ENCODE measurements around the gene ZNF45. TPM values are rescaled to one million over a fixed set of nuclear protein-coding genes. Genes with fewer than 3 reads are reported as not detected.

ZNF45 gene
- total RNA-seq, 1 experiment from 2014 or later, result 19.8 TPM

- Histone ChIP-seq H2BK5ac (ENCODE audit: insufficient read length, low read length) (no peak overlapping the region), H2BK120ac (ENCODE audit: low read depth, low read length, poor library complexity, severe bottlenecking) (no peak overlapping the region), H2BK15ac (ENCODE audit: low read depth, low read length) (no peak overlapping the region), H3K23ac (ENCODE audit: insufficient read length, low read depth, low read length) (no peak overlapping the region), H3K4me2 (ENCODE audit: insufficient read depth, insufficient read length, low read length) (no peak overlapping the region), H4K20me1 (ENCODE audit: control insufficient read depth, insufficient read depth, insufficient read length) (no peaks in the 10 kb centered on the region), H3K4ac (ENCODE audit: low read depth, low read length) (no peak overlapping the region), H3K27me3 (ENCODE audit: insufficient read depth, low read length) (no peaks in the 10 kb centered on the region), H4K91ac (ENCODE audit: insufficient read length, low read depth, low read length) (no peak overlapping the region), H3K79me2 (ENCODE audit: insufficient read depth, low read length) (no peaks in the 10 kb centered on the region), H4K8ac (replicated peaks; ENCODE audit: insufficient read length, low read depth, low read length) (no peak overlapping the region), H2AFZ (ENCODE audit: low read length) (no peak overlapping the region), H3K14ac (ENCODE audit: insufficient read depth, low read length) (no peak overlapping the region), H3K9me3 (ENCODE audit: control insufficient read depth, low read depth, low read length) (peaks cover 54% of the 10 kb centered on the region), H2AK5ac (ENCODE audit: insufficient read length, low read length) (no peak overlapping the region), H3T11ph (ENCODE audit: low read length) (no peak overlapping the region), H3K23me2 (ENCODE audit: insufficient read length, low read depth, low read length, poor library complexity, severe bottlenecking) (no peaks in the 10 kb centered on the region), H3K27ac (ENCODE audit: insufficient read length, low read depth, low read length) (no peak overlapping the region), H3K9ac (ENCODE audit: extremely low read depth, insufficient read length, low read length) (no peak overlapping the region), H2BK12ac (ENCODE audit: insufficient read length, low read depth, low read length) (no peak overlapping the region), H2BK20ac (ENCODE audit: low read depth, low read length, poor library complexity, severe bottlenecking) (no peak overlapping the region), H3K79me1 (ENCODE audit: insufficient read depth, low read depth, low read length, poor library complexity, severe bottlenecking) (no peaks in the 10 kb centered on the region), H4K5ac (ENCODE audit: insufficient read length, low read depth, low read length) (no peak overlapping the region), H3K18ac (ENCODE audit: insufficient read length, low read depth, low read length) (no peak overlapping the region), H3K4me1 (ENCODE audit: insufficient read depth, low read length) (no peaks in the 10 kb centered on the region), H3K56ac (ENCODE audit: insufficient read length, low read depth, low read length) (no peak overlapping the region)
- Mint-ChIP-seq H3K27ac (no peak overlapping the region), H3K9me3 (peaks cover 77 to 81% of the 10 kb centered on the region in 2 experiments), H3K36me3 (ENCODE audit: insufficient read depth in 1 of 3, low read depth in 3 of 3) (peaks cover 20 to 70% (median 52%) of the 10 kb centered on the region in 3 experiments), H3K4me3 (no peak overlapping the region), H3K27me3 (ENCODE audit: low read depth) (no peaks in the 10 kb centered on the region; the same call in none of the 2 replicates), H3K4me1 (no peaks in the 10 kb centered on the region)
- WGBS (ENCODE audit: extremely low coverage, insufficient read length, low lambda C conversion rate), result no CpG with 5 or more reads among the region's 5 CpGs
- no peak for DNase-seq
- TF ChIP-seq, protein P1, sequence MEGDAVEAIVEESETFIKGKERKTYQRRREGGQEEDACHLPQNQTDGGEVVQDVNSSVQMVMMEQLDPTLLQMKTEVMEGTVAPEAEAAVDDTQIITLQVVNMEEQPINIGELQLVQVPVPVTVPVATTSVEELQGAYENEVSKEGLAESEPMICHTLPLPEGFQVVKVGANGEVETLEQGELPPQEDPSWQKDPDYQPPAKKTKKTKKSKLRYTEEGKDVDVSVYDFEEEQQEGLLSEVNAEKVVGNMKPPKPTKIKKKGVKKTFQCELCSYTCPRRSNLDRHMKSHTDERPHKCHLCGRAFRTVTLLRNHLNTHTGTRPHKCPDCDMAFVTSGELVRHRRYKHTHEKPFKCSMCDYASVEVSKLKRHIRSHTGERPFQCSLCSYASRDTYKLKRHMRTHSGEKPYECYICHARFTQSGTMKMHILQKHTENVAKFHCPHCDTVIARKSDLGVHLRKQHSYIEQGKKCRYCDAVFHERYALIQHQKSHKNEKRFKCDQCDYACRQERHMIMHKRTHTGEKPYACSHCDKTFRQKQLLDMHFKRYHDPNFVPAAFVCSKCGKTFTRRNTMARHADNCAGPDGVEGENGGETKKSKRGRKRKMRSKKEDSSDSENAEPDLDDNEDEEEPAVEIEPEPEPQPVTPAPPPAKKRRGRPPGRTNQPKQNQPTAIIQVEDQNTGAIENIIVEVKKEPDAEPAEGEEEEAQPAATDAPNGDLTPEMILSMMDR (conservative IDR thresholded peaks at IDR 0.05), result no peak
Observed at GRCh38 chr19:43880483-43880882, 54.6 kb downstream of the ZNF45 start.

Measured in H9 (cell line).